ENCODE data around the gene ZNF668. TPM values are rescaled to one million over a fixed set of nuclear protein-coding genes. Genes with fewer than 3 reads are reported as not detected.

The ZNF668 gene
- total and polyA plus RNA-seq, 2 experiments from 2014 or later = 6.2 to 13.1 TPM

GRCh38 chr16:31071861-31072260 is 2.2 kb downstream of the ZNF668 start:
- no peak for ATAC-seq
- Mint-ChIP-seq H3K4me1 (peaks cover 19% of the 10 kb centered on the region), H3K27me3 (ENCODE audit: insufficient read depth, low read depth, poor library complexity) (peaks cover 6% of the 10 kb centered on the region), H3K36me3 (ENCODE audit: low read depth) (peaks cover 7% of the 10 kb centered on the region), H3K4me3 (peak overlapping the region; percentile 99), H3K9me3 (no peaks in the 10 kb centered on the region; the same call in 2 of the 3 replicates), H3K27ac (no peak overlapping the region)
- no peaks in the 10 kb centered on the region for H3F3A ChIP-seq (replicated peaks; ENCODE audit: low read depth)
- H3K27ac ChIP-seq (ENCODE audit: low read depth) = no peak overlapping the region
- H3K4me1 ChIP-seq (ENCODE audit: insufficient read depth) = peaks cover 14% of the 10 kb centered on the region
- peak overlapping the region; percentile 84 for H3K4me2 ChIP-seq
- H3K79me2 ChIP-seq (replicated peaks; ENCODE audit: insufficient read depth) = peaks cover 77% of the 10 kb centered on the region
- no peak for DNase-seq (ENCODE audit: low spot score)
- no peaks in the 10 kb centered on the region; the same call in 1 of the 2 replicates for H4K20me1 ChIP-seq (replicated peaks; ENCODE audit: insufficient read depth)
- H3K9me2 ChIP-seq (ENCODE audit: insufficient read depth) = no peaks in the 10 kb centered on the region
- TF ChIP-seq CREB1 (CRISPR knock-in tag; IDR thresholded peaks at IDR 0.05; ENCODE audit: low read depth) (no peak), ZNF331 (CRISPR knock-in tag; IDR thresholded peaks at IDR 0.05; ENCODE audit: low read depth) (no peak), NANOG (IDR thresholded peaks at IDR 0.05; ENCODE audit: borderline replicate concordance) (no peak), POLR2AphosphoS5 (IDR thresholded peaks at IDR 0.05; ENCODE audit: low read depth) (no peak), ZNF114 (CRISPR knock-in tag; IDR thresholded peaks at IDR 0.05) (no peak), EZH2phosphoT487 (IDR thresholded peaks at IDR 0.05; ENCODE audit: unreplicated experiment) (no peak), ZNF462 (CRISPR knock-in tag; IDR thresholded peaks at IDR 0.05) (no peak), REST (IDR thresholded peaks at IDR 0.05; ENCODE audit: unreplicated experiment) (no peak), EZH2 (IDR thresholded peaks at IDR 0.05; ENCODE audit: low read depth, unreplicated experiment) (no peak), JUNB (IDR thresholded peaks at IDR 0.05; ENCODE audit: unreplicated experiment) (no peak), ETS1 (IDR thresholded peaks at IDR 0.05) (no peak), STAT1 (IDR thresholded peaks at IDR 0.05; ENCODE audit: unreplicated experiment) (no peak), CTCF (conservative IDR thresholded peaks at IDR 0.05; ENCODE audit: low read depth in 2 of 2) (no peak)
- H2AFZ ChIP-seq = no peak overlapping the region
- no peaks in the 10 kb centered on the region for H3K27me3 ChIP-seq (ENCODE audit: insufficient read depth)
- peak overlapping the region; percentile 90 for H3K4me3 ChIP-seq
- no peaks in the 10 kb centered on the region; the same call in 1 of the 2 replicates for H3K36me3 ChIP-seq (ENCODE audit: insufficient read depth)
